Neutrophil (primary cell): ENCODE data around the gene CXCR6.

Experiments used
- H3K27ac ChIP-seq: fragments of 200-600 bp; sonication (generic); 2 replicates; pipeline ENCODE4 v1.5.1; 2016; ENCODE audit warnings: mild to moderate bottlenecking, moderate library complexity
- H3K27me3 ChIP-seq: fragments of 200-600 bp; sonication (generic); 2 replicates; pipeline ENCODE4 v1.6.0; 2016; ENCODE audit warnings: mild to moderate bottlenecking
- H3K36me3 ChIP-seq: fragments of 200-600 bp; sonication (generic); 2 replicates; pipeline ENCODE4 v1.5.1; 2017
- H3K4me1 ChIP-seq, 2 experiments: fragments of 200-600 bp in 1 of 2; sonication (generic) in 1 of 2; 1 replicate in 1 of 2; 2 replicates in 1 of 2; pipeline versions ENCODE4 v1.5.1 to v1.6.1; 2013 to 2016; ENCODE audit warnings: low read depth in 1 of 2, low read length in 1 of 2, mild to moderate bottlenecking in 1 of 2, moderate library complexity in 1 of 2; ENCODE audit not compliant: control insufficient read depth in 1 of 2, insufficient read depth in 1 of 2
- H3K4me3 ChIP-seq, 2 experiments: fragments of 200-600 bp in 1 of 2; sonication (generic) in 1 of 2; 1 replicate in 1 of 2; 2 replicates in 1 of 2; pipeline ENCODE4 v1.5.1; 2013 to 2016; ENCODE audit warnings: low read depth in 1 of 2, low read length in 1 of 2, mild to moderate bottlenecking in 1 of 2, moderate library complexity in 1 of 2
- H3K9me3 ChIP-seq: fragments of 200-600 bp; sonication (generic); 2 replicates; pipeline ENCODE4 v1.5.1; 2016
- TF ChIP-seq, protein P1 (sequence below): fragments of 200-600 bp; sonication (generic); IDR thresholded peaks from 2 replicates; pipeline ENCODE4 v1.5.1; 2016; ENCODE audit warnings: antibody characterized with exemption

CXCR6 gene

DNA sequence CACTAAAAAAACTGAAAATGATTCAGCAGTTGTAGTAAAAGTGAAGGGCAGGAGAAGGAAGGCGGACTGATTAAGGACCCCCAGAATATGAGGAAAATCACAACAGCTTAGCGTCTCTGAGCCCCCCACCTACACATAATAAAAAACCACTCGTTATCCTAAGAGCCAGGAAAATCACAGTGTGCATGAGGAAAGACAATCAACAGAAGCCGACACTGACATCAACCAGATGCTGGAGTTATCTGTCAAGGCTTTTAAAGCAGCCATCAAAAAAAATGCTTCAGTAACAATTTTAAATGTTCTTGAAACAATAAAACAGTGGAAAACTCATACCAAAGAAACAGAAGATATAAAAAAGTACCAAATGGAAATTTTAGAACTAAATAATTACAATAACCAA lies 9.7 kb upstream of the CXCR6 start:
- TF ChIP-seq, protein P1, sequence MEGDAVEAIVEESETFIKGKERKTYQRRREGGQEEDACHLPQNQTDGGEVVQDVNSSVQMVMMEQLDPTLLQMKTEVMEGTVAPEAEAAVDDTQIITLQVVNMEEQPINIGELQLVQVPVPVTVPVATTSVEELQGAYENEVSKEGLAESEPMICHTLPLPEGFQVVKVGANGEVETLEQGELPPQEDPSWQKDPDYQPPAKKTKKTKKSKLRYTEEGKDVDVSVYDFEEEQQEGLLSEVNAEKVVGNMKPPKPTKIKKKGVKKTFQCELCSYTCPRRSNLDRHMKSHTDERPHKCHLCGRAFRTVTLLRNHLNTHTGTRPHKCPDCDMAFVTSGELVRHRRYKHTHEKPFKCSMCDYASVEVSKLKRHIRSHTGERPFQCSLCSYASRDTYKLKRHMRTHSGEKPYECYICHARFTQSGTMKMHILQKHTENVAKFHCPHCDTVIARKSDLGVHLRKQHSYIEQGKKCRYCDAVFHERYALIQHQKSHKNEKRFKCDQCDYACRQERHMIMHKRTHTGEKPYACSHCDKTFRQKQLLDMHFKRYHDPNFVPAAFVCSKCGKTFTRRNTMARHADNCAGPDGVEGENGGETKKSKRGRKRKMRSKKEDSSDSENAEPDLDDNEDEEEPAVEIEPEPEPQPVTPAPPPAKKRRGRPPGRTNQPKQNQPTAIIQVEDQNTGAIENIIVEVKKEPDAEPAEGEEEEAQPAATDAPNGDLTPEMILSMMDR = no peak
- Histone ChIP-seq H3K27me3 (no peaks in the 10 kb centered on the region), H3K27ac (no peak overlapping the region), H3K4me3 (no peak overlapping the region), H3K4me1 (peaks cover 11 to 13% of the 10 kb centered on the region in 2 experiments), H3K36me3 (peaks cover 7% of the 10 kb centered on the region), H3K9me3 (no peaks in the 10 kb centered on the region)

DNA sequence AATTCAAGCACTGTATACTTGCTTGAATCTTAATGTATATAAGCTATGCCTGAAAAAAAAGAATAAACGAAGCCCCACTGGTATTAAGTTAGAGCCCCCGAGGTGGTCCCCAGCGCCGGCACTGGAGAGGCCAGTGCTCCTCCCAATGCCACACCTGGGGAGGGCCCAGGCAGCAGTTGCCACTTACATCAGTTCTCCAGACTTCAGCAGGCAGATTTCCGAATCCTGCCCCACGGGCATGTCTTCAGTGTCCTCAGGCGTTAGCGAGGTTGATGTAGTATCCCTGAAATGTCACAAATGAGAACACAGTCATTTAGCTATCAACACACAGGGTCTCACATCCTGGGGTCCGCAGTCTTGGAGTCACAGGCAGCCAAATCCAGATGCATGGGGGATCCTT lies 7.0 kb upstream of the CXCR6 start:
- no peaks in the 10 kb centered on the region for H3K27me3 ChIP-seq
- H3K4me3 ChIP-seq = no peak overlapping the region
- H3K4me1 ChIP-seq = peaks cover 11 to 13% of the 10 kb centered on the region in 2 experiments
- H3K9me3 ChIP-seq = no peaks in the 10 kb centered on the region
- TF ChIP-seq, protein P1 = no peak
- H3K27ac ChIP-seq = no peak overlapping the region
- no peaks in the 10 kb centered on the region for H3K36me3 ChIP-seq

DNA sequence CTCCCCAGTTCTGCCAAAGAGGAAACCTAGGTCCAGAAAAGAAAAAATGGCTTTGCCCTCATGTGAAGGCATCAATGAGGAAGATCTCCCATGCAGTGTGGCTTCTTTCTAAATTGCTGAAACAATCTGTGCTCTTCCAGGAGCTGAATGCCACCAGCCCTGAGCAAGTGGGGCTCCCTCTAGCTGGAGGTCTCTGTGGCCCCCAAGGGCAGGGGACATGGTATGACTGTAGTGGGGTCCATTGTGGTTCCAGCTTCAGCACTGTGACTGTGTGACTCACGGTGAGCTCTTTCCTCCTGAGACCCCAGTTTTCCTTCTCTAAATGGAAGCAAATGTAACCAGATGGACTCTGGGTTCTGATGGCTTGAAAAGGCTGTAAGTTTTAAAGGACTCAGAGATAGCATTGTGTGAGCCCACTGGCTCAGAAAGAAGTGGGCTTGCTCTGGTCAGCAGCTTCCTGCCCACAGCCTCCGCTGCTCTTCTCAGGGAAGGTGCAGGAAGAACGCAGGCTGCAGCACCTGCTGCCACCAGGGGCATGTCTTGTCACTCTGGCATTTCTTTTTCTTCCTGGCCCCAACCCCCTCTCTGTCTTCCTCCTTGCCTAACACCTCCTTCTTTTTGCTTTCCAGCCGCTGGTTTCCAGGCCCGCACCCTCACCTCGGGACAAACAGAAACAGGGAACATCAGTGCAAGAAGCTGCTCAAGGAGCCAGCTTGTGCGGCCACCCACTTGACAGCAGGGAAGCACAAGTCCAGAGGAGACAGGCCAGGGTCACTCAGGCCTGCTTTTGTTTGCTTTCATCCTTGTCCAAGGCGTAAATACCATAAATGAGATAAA lies 5.8 kb upstream of the CXCR6 start:
- H3K36me3 ChIP-seq = no peaks in the 10 kb centered on the region
- H3K4me3 ChIP-seq = no peak overlapping the region
- no peaks in the 10 kb centered on the region for H3K27me3 ChIP-seq
- H3K27ac ChIP-seq = no peak overlapping the region
- TF ChIP-seq, protein P1 = no peak
- no peaks in the 10 kb centered on the region for H3K9me3 ChIP-seq
- peaks cover 4% of the 10 kb centered on the region in 2 experiments for H3K4me1 ChIP-seq

DNA sequence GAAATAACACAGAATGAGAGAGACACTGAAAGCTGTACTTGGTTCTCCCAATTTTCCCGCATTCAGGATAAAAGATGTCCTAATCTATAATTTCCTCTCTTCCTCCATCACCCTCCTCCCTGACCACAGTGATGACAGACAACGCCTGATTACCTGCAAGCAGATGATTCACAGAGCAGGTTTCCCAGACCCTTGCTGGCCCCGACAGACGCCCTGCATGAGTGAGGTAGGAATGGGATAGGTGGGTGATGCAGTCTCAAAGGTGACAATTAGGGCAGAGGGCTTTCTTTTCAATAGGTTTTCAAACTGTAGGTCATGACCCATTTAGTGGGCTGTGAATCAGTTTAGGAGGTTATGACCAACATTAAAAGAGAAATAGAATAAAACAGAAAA lies 5.2 kb upstream of the CXCR6 start:
- Histone ChIP-seq H3K36me3 (no peaks in the 10 kb centered on the region), H3K4me3 (no peak overlapping the region), H3K27ac (no peak overlapping the region), H3K9me3 (no peaks in the 10 kb centered on the region), H3K4me1 (no peaks in the 10 kb centered on the region), H3K27me3 (no peaks in the 10 kb centered on the region)
- TF ChIP-seq, protein P1 = no peak

DNA sequence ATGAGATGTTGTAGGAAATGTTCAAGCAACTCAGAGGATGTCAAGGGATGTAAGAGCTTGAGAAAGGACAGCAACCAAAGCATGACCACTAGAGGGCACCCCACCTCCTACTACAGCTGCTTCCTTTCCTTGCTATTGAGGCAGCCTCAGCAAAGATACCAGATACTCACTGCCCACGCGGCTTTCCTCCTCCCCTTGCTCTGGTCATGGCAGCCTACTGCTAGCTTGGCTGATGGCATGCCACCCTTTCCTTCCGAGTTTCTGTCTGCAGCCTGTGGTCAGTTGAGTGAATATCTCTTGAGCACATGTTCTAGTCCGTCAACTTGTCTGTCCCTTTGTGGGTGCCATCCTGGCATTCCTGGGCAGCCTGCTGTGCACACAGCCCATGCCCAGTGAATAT lies 4.4 kb upstream of the CXCR6 start:
- Histone ChIP-seq H3K27me3 (no peaks in the 10 kb centered on the region), H3K4me1 (no peaks in the 10 kb centered on the region), H3K4me3 (no peak overlapping the region), H3K9me3 (no peaks in the 10 kb centered on the region), H3K36me3 (no peaks in the 10 kb centered on the region), H3K27ac (no peak overlapping the region)
- TF ChIP-seq, protein P1 = peak; percentile 86
